GM21360 (cell line): ENCODE measurements around the gene OTOS.

ENCODE experiments used
- ATAC-seq: cut with Tn5 transposase; IDR thresholded peaks from one replicate; pipeline ENCODE4 v1.9.1; 2021; ENCODE audit warnings: mild to moderate bottlenecking, moderate library complexity; ENCODE audit not compliant: unreplicated experiment

OTOS gene

DNA sequence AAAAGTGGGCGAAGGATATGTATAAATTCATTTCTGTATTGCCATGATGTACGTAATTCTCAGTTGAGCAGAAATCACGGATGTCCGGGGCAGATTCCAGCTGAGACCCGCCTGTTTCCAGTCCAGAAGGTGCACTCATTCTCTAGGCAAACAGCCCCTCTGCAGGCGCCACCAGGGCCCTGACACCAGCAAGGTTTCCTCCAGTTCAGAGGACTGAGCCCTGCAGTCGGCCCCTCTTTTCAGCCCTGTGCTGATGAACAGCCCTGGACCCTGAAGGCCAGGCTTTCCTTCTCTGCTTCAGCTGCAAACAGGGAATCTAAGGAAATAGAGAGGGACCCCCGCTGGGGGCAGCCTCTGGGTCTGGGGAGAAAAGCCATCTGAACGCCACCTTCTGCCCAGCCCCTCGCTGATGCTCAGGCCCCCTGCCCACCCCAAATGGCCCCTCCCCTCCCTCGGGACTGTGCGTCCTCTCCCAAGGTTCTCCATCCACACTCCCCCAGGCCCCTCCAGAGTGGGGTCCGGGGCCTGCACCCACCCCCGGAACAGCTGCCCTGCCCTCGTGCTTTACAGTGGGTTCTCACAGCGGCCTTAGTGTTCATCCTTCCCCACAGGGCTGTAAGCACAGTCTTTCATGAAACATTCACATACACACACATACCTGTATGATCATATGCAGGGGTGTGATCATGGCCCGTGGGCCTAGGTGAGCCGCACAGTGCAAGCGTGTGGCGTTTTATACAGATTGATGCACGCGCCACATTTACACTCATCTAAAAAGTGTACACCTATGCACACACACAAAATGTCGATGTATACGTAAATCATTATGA is 16.4 kb downstream of the OTOS start:
- no peak for ATAC-seq

DNA sequence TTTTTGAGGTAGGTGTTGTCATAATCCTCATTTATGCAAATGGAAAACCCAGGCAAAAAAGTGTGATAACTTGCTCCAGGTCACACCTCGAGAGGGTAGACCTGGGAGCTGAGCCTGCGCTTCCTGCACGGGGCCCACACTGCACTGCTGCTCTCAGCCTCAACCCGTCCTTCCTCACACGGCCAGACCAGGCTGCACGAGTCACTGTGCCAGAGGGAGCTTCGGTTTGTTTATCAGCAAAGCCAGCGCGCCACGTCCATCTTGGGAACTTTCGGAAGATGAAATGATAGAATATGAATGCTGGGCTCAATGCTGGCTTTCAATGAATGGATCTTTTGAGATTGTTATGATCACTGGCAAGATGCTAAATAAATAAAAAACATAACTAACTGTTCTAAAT is 18.8 kb downstream of the OTOS start:
- no peak for ATAC-seq

- no peak for ATAC-seq
Measured at GRCh38 chr2:240121190-240121589, 19.3 kb downstream of the OTOS start.

DNA sequence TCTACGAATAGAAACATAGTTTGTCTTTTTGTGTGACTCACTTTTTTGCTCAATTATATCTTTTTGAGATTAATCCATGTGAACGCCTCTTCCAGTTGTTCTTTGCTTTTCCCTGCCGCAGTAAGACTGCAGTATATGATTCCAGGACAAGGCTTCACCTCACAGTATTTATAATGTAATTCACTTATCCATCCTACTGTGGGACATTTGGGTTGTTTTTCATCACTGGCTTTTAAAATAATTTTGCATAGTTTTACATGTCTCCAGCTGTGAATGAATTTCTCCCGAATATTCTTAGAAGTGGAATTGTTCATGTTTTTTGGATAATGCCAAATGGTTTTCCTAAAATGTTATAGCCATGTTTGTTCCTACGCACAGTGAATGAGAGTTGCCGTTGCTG is 26.2 kb downstream of the OTOS start:
- no peak for ATAC-seq

DNA sequence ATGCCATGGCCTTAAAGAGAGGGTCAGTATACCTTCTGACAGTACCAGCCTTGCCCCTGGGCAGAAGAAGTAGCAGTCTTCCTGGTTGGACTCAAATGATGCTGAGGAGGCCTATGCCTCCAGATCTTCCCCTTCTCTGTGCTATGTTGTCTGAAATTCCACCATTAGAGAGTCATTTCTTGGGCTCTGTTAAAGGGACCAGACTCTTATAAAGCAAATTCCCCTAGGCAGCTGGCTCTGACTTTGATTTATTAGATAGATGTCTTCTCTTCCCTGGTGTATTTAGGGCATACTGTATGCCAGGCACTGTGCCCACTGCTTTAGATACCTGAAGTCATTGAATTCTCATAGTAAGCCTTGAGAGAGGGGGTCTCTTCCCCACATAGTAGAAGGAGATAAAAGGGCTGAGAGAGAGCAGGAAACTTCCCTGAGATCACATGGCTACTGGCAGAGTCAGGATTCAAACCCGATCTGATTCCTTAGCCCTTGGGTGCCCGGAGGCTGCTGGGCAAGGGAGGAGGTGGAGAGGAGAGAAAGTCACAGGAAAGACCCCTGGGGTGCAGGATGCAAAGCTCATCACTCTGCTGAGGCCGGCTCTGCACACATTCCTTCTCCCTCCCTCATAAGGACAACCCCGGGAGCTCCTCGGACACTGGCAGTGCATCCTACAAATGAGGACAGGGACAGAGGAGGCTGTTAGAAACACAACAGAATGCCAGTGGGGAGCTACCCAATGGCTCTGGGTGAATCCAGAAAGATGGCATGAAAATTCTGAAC is 27.4 kb downstream of the OTOS start:
- no peak for ATAC-seq

GRCh38 chr2:240111253-240111652 is 29.2 kb downstream of the OTOS start:
- no peak for ATAC-seq

GRCh38 chr2:240109386-240109785 is 31.1 kb downstream of the OTOS start:
- no peak for ATAC-seq

DNA sequence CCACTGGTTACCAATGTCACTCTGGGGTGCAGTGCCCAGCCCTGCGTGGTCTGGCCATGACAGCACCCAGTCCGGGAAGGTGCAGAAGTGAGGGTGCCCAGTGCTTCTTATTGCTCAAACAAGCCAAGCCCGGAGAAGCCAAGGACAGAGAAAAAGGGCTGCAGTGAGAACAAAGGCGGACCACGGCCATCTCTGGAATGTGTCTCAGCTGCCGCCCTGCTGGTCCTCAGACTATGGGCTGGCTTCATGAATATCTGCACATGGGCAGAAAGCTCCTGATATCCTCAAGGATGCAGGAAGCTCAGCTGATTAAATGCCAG is 33.0 kb downstream of the OTOS start:
- ATAC-seq, result no peak

DNA sequence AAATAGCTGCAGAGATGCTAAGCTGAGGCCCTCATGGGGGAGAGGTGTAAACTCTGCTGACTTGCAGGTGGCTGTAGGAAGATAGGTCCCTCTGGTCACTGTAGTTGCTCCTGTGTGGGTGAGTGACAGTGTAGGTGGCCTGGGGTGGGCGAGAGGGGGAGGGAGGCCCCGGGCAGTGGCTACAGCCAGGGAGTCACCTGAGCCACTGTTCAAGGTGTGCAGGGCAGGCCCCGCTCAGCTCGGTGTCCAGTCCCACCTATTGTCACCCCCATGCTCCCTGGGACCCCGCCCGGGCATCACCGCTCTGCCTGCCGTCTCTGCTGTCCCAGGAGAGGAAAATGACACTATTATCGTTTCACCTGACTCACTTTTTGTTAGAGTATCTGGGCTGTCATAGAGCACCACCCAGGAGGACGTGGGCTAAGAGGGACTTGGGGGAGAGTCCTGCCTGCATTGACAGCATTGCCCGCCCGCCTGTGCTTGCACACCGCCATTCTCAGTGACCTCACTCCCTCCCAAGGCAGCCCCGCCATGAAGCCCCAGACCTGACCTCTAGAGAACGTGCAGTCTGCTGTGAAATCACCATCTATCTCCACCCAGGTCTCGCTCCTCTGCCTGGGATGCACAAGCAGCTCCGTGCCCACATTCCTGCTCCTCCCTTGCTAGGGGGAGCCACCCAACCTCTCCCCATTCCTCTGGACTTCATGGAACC is 33.5 kb downstream of the OTOS start:
- ATAC-seq, result no peak

GRCh38 chr2:240105982-240106381 is 34.5 kb downstream of the OTOS start:
- ATAC-seq, result no peak

GRCh38 chr2:240103136-240103535 is 37.3 kb downstream of the OTOS start:
- ATAC-seq, result no peak

- no peak for ATAC-seq
Measured at GRCh38 chr2:240098349-240098748, 42.1 kb downstream of the OTOS start.

- no peak for ATAC-seq
Measured at GRCh38 chr2:240095556-240096523, 44.6 kb downstream of the OTOS start.

GRCh38 chr2:240089306-240089705 is 51.2 kb downstream of the OTOS start:
- ATAC-seq, result no peak
